ENCODE results near the gene DPP10. TPM values are rescaled to one million over a fixed set of nuclear protein-coding genes. Genes with fewer than 3 reads are reported as not detected.
A peak's percentile ranks its signal among the peaks of the same experiment; 100 is the strongest.

Gene DPP10
- total and polyA plus RNA-seq, 3 experiments from 2014 or later: not detected

GRCh38 chr2:114631146-114631545 lies 188.7 kb downstream of the DPP10 start:
- ChIA-PET CTCF (no interaction called here), POLR2A (no interaction called here)
- Histone ChIP-seq H3K9me3 (ENCODE audit: low read length) (no peaks in the 10 kb centered on the region), H3K36me3 (ENCODE audit: insufficient read depth, low read length) (no peaks in the 10 kb centered on the region), H3K4me1 (ENCODE audit: insufficient read depth, low read length) (no peaks in the 10 kb centered on the region), H3K4me3 (ENCODE audit: low read length) (no peak overlapping the region), H3K27me3 (ENCODE audit: insufficient read depth, low read length, poor library complexity, severe bottlenecking) (no peaks in the 10 kb centered on the region), H3K27ac (ENCODE audit: low read depth, low read length) (no peak overlapping the region)
- DNase-seq: no peak
- H3K9me3 Mint-ChIP-seq: peaks cover 0 to 3% (median 0%) of the 10 kb centered on the region in 5 donors
- H3K27ac Mint-ChIP-seq: no peak overlapping the region
- no peaks in the 10 kb centered on the region for H3K27me3 Mint-ChIP-seq
- no peaks in the 10 kb centered on the region for H3K36me3 Mint-ChIP-seq
- H3K4me1 Mint-ChIP-seq: no peaks in the 10 kb centered on the region
- no peak overlapping the region for H3K4me3 Mint-ChIP-seq

- H3K27me3 Mint-ChIP-seq: no peaks in the 10 kb centered on the region
- H3K36me3 ChIP-seq (ENCODE audit: insufficient read depth, low read length): no peaks in the 10 kb centered on the region
- H3K4me1 ChIP-seq (ENCODE audit: insufficient read depth, low read length): no peaks in the 10 kb centered on the region
- CTCF ChIA-PET: no interaction called here
- H3K9me3 ChIP-seq (ENCODE audit: low read length): no peaks in the 10 kb centered on the region
- no peaks in the 10 kb centered on the region for H3K36me3 Mint-ChIP-seq
- H3K4me1 Mint-ChIP-seq: no peaks in the 10 kb centered on the region
- DNase-seq: no peak
- H3K27ac ChIP-seq (ENCODE audit: low read depth, low read length): no peak overlapping the region
- H3K27me3 ChIP-seq (ENCODE audit: insufficient read depth, low read length, poor library complexity, severe bottlenecking): no peaks in the 10 kb centered on the region
- peaks cover 0 to 6% (median 2%) of the 10 kb centered on the region in 5 donors for H3K9me3 Mint-ChIP-seq
- POLR2A ChIA-PET: no interaction called here
- H3K27ac Mint-ChIP-seq: no peak overlapping the region
- H3K4me3 Mint-ChIP-seq: no peak overlapping the region
- no peak overlapping the region for H3K4me3 ChIP-seq (ENCODE audit: low read length)
Observed at GRCh38 chr2:114642166-114642770, 199.8 kb downstream of the DPP10 start.

- Mint-ChIP-seq H3K4me3 (no peak overlapping the region), H3K4me1 (no peaks in the 10 kb centered on the region), H3K9me3 (peaks cover 0 to 6% (median 0%) of the 10 kb centered on the region in 5 donors), H3K27ac (no peak overlapping the region), H3K27me3 (no peaks in the 10 kb centered on the region), H3K36me3 (no peaks in the 10 kb centered on the region)
- no peaks in the 10 kb centered on the region for H3K9me3 ChIP-seq (ENCODE audit: low read length)
- POLR2A ChIA-PET: no interaction called here
- no peak overlapping the region for H3K27ac ChIP-seq (ENCODE audit: low read depth, low read length)
- H3K4me3 ChIP-seq (ENCODE audit: low read length): no peak overlapping the region
- no peaks in the 10 kb centered on the region for H3K36me3 ChIP-seq (ENCODE audit: insufficient read depth, low read length)
- CTCF ChIA-PET: no interaction called here
- no peaks in the 10 kb centered on the region for H3K4me1 ChIP-seq (ENCODE audit: insufficient read depth, low read length)
- no peak for DNase-seq
- no peaks in the 10 kb centered on the region for H3K27me3 ChIP-seq (ENCODE audit: insufficient read depth, low read length, poor library complexity, severe bottlenecking)
Observed at GRCh38 chr2:114642988-114643553, 200.6 kb downstream of the DPP10 start.

- no peaks in the 10 kb centered on the region for H3K36me3 Mint-ChIP-seq
- no peak overlapping the region for H3K27ac Mint-ChIP-seq
- Histone ChIP-seq H3K9me3 (ENCODE audit: low read length) (no peaks in the 10 kb centered on the region), H3K27me3 (ENCODE audit: insufficient read depth, low read length, poor library complexity, severe bottlenecking) (no peaks in the 10 kb centered on the region), H3K36me3 (ENCODE audit: insufficient read depth, low read length) (no peaks in the 10 kb centered on the region), H3K4me1 (ENCODE audit: insufficient read depth, low read length) (no peaks in the 10 kb centered on the region), H3K4me3 (ENCODE audit: low read length) (no peak overlapping the region), H3K27ac (ENCODE audit: low read depth, low read length) (no peak overlapping the region)
- peaks cover 0 to 2% of the 10 kb centered on the region in 2 donors for H3K27me3 Mint-ChIP-seq
- H3K9me3 Mint-ChIP-seq: peaks cover 0 to 3% (median 0%) of the 10 kb centered on the region in 5 donors
- ChIA-PET CTCF (no interaction called here), POLR2A (no interaction called here)
- no peak overlapping the region for H3K4me3 Mint-ChIP-seq
- DNase-seq: no peak
- no peaks in the 10 kb centered on the region for H3K4me1 Mint-ChIP-seq
Observed at GRCh38 chr2:114651933-114652332, 209.5 kb downstream of the DPP10 start.

- Histone ChIP-seq H3K4me3 (ENCODE audit: low read length) (no peak overlapping the region), H3K27ac (ENCODE audit: low read depth, low read length) (no peak overlapping the region), H3K9me3 (ENCODE audit: low read length) (no peaks in the 10 kb centered on the region), H3K36me3 (ENCODE audit: insufficient read depth, low read length) (no peaks in the 10 kb centered on the region), H3K4me1 (ENCODE audit: insufficient read depth, low read length) (no peaks in the 10 kb centered on the region), H3K27me3 (ENCODE audit: insufficient read depth, low read length, poor library complexity, severe bottlenecking) (no peaks in the 10 kb centered on the region)
- Mint-ChIP-seq H3K27ac (no peak overlapping the region), H3K36me3 (no peaks in the 10 kb centered on the region), H3K27me3 (peaks cover 7 to 17% of the 10 kb centered on the region in 2 donors), H3K9me3 (peaks cover 0 to 9% (median 5%) of the 10 kb centered on the region in 5 donors), H3K4me1 (peaks cover 0 to 9% (median 0%) of the 10 kb centered on the region in 3 donors), H3K4me3 (no peak overlapping the region)
- ChIA-PET CTCF (no interaction called here), POLR2A (no interaction called here)
- no peak for DNase-seq
Observed at GRCh38 chr2:114659880-114660279, 217.4 kb downstream of the DPP10 start.

- ChIA-PET POLR2A (no interaction called here), CTCF (no interaction called here)
- Histone ChIP-seq H3K27ac (ENCODE audit: low read depth, low read length) (no peak overlapping the region), H3K4me3 (ENCODE audit: low read length) (no peak overlapping the region), H3K36me3 (ENCODE audit: insufficient read depth, low read length) (no peaks in the 10 kb centered on the region), H3K27me3 (ENCODE audit: insufficient read depth, low read length, poor library complexity, severe bottlenecking) (no peaks in the 10 kb centered on the region), H3K9me3 (ENCODE audit: low read length) (no peaks in the 10 kb centered on the region), H3K4me1 (ENCODE audit: insufficient read depth, low read length) (no peaks in the 10 kb centered on the region)
- Mint-ChIP-seq H3K27ac (no peak overlapping the region), H3K27me3 (peaks cover 7 to 17% of the 10 kb centered on the region in 2 donors), H3K4me1 (peaks cover 0 to 9% (median 0%) of the 10 kb centered on the region in 3 donors), H3K36me3 (no peaks in the 10 kb centered on the region), H3K4me3 (peak overlapping the region in 3 of 7 donors; percentile 49 to 60 (median 53)), H3K9me3 (peaks cover 0 to 9% (median 5%) of the 10 kb centered on the region in 5 donors)
- DNase-seq: no peak
Observed at GRCh38 chr2:114661971-114662939, 219.8 kb downstream of the DPP10 start.

- no peaks in the 10 kb centered on the region for H3K4me1 Mint-ChIP-seq
Observed at GRCh38 chr2:114668415-114668814, 226.0 kb downstream of the DPP10 start.

GRCh38 chr2:114683251-114683650 lies 240.8 kb downstream of the DPP10 start:
- Histone ChIP-seq H3K4me3 (ENCODE audit: low read length) (no peak overlapping the region), H3K27ac (ENCODE audit: low read depth, low read length) (no peak overlapping the region), H3K27me3 (ENCODE audit: insufficient read depth, low read length, poor library complexity, severe bottlenecking) (no peaks in the 10 kb centered on the region), H3K9me3 (ENCODE audit: low read length) (no peaks in the 10 kb centered on the region), H3K4me1 (ENCODE audit: insufficient read depth, low read length) (no peaks in the 10 kb centered on the region), H3K36me3 (ENCODE audit: insufficient read depth, low read length) (no peaks in the 10 kb centered on the region)
- Mint-ChIP-seq H3K4me1 (no peaks in the 10 kb centered on the region), H3K4me3 (no peak overlapping the region), H3K27ac (no peak overlapping the region), H3K27me3 (peaks cover 0 to 4% of the 10 kb centered on the region in 2 donors), H3K36me3 (no peaks in the 10 kb centered on the region), H3K9me3 (peaks cover 0 to 9% (median 0%) of the 10 kb centered on the region in 5 donors)
- POLR2A ChIA-PET: no interaction called here
- CTCF ChIA-PET: no interaction called here
- DNase-seq: no peak

More at GRCh38 chr2:114668415-114668814, 226.0 kb downstream of the DPP10 start:
- ChIA-PET POLR2A (no interaction called here), CTCF (no interaction called here)
- Histone ChIP-seq H3K27ac (ENCODE audit: low read depth, low read length) (no peak overlapping the region), H3K27me3 (ENCODE audit: insufficient read depth, low read length, poor library complexity, severe bottlenecking) (no peaks in the 10 kb centered on the region), H3K9me3 (ENCODE audit: low read length) (no peaks in the 10 kb centered on the region), H3K4me1 (ENCODE audit: insufficient read depth, low read length) (no peaks in the 10 kb centered on the region), H3K36me3 (ENCODE audit: insufficient read depth, low read length) (no peaks in the 10 kb centered on the region), H3K4me3 (ENCODE audit: low read length) (no peak overlapping the region)
- Mint-ChIP-seq H3K36me3 (no peaks in the 10 kb centered on the region), H3K9me3 (peaks cover 0 to 5% (median 2%) of the 10 kb centered on the region in 5 donors), H3K4me3 (no peak overlapping the region), H3K27ac (no peak overlapping the region), H3K27me3 (no peaks in the 10 kb centered on the region)
- no peak for DNase-seq
